Uterine smooth muscle cell (primary cell): ENCODE data around the gene OBSL1. TPM values are rescaled to one million over a fixed set of nuclear protein-coding genes. Genes with fewer than 3 reads are reported as not detected.

Source experiments
- total RNA-seq: library from RNA; depleted of rRNA; stranded (reverse); fragments of >200 nt; gene quantifications from 2 replicates; pipeline ENCODE4 v1.2.3, GENCODE V29; 2014

Gene OBSL1
- 47.6 and 70.9 TPM in 2 replicates for total RNA-seq

DNA sequence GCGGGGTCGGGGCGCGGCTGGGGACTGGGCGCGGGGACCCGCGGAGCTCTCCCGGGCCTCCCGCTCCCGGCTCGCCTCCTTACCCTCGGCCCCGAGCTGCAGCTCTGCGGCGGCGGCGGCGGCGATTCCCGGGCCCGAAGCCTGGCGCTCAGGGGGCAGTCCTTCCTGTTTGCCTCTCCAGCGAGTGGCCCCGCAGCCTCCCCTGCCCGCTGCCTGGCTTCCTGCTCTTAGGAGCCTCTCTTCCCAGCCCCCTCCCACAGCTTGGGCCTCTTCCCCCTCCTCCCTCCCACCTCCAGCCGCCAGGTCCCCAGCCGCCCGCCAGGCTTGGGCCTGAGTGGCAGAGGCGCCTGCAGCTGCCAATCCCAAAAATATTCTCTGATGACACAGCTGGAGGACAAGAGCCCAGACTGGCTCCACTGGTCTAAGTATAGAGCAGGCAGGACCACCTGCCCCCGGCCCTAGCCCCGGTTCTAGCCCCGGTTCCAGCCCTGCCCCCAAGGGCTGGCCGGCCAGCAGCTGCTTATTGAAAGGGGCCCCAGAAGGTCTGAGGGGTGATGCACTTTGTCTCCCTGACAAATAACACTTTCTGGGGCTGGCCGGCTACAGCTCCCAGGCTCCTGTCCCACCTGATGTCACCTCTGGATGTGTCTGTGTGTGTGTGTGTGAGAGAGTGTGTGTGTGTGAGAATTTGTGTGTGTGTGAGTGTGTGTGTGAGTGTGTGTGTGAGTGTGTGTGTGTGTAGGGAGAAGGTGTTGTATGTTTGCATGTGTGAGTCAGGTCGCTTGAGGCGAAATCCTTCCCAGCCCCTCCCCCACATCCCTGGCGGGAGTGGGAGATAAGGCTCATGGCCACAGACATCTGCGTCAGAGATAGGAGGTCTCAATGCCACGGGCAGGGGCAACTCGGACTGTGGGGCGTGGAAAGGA, at the start of gene OBSL1:
Gene OBSL1 (minus strand): TSS at position 229 of the 926 bp plus-strand sequence. CDS start 307 bp downstream, outside the sequence.

DNA sequence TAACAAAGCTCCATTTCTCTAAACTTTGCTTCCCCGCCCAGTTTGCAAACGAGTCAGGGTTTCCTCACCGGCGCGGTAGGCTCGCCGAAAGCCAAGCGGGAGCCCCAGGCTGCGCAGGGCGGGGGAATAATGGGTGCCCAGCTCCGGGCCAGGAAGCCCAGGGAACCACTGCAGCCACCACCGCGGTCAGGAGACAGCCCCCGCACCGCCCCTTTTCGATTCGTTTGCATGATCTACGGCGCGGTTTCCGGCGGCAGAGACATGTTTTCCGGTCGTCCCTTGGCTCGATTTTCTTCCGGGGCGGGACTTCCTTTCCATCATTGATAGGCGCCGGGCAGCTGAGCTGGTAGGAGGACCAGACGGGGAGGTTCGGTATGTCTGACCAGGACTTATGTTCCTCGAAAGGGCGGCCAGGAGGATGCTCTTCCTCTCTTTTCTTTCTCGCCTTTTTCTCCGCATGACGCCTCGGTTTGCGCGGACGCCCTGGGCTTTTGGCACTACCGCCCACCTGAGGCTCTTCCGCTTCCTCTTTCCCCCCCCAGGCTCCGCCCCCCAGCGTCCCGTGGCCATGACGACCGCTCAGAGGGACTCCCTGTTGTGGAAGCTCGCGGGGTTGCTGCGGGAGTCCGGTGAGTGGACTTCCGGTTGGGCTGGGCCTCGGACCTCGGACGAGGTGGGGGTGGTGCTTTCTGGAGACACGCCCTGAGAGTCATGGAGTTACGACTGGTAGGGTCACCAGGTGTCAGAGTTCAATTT, 26.4 kb upstream of the OBSL1 start, which contains the start of gene STK11IP:
Gene STK11IP (plus strand): TSS at position 306 of the 756 bp plus-strand sequence. CDS start 263 bp downstream, at position 569.

DNA sequence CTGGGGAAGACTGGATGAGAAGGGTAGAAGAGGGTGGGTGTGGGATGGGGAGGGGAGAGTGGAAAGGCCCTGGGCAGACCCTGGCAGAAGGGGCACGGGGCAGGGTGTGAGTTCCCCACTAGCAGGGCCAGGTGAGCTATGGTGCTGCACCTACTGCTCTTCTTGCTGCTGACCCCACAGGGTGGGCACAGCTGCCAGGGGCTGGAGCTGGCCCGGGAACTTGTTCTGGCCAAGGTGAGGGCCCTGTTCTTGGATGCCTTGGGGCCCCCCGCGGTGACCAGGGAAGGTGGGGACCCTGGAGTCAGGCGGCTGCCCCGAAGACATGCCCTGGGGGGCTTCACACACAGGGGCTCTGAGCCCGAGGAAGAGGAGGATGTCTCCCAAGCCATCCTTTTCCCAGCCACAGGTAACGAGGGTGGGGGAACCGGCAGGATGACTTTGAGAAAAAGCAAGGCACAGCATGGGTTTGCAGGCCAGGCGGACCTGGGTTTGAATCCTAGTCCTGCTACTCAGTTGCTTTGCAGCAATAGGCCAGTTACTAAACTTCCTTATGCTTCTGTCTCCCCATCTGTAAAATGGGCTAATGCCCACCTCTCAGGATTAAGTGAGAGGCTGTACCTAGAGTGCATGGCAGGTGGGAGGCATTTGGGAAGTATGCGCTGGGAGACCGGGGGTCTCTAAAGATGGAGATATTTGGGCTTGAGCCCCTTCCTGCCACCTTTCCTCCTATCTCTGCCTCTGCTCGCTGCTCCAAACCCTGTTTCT, 1.1 kb upstream of the OBSL1 start, which contains the start of gene INHA:
Gene INHA (plus strand): TSS at position 74 of the 765 bp plus-strand sequence. CDS start 65 bp downstream, at position 139.

DNA sequence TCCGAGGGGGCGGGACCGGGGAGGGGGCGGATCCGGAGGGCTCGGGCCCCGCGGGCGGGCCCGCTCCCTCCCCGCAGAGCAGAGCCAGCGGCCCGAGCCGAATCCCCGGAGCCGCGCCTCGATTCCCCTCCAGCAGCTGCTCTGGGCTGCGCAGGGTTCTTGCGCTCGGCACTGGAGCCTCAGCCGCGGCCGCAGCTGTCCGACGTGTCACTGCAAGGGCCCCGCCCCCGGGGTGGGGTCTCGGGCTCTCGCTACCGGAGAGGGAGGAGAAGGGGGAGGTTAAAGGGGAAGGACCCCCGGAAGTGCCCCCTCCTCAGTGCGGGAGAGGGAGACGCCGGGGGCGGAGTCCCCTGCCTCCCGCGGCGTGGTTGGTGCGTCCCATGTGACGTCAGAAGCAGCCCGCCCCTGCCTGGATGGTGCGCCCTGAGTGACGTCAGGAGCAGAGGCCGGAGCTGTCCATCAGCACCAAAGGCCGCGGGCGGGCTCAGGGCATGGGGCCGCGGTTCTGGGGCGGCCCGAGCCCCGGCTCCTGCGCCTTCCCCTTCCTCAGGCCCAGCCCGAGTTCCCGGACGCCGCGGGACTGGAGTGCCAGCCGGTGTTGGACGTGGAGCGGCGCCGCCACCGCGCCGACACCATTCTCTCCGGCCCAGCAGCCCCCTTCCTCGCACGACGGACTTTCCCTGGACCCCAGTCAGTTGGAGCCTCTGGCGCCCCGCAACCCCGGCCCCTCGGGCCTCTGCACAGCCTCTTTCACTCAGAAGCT, 27.6 kb downstream of the OBSL1 start, which contains the start of the genes CHPF and TMEM198:
Gene CHPF (minus strand): TSS at position 214 of the 763 bp plus-strand sequence. CDS start 271 bp downstream, outside the sequence.
Gene TMEM198 (plus strand): TSS at position 433 of the 763 bp plus-strand sequence. CDS start 700 bp downstream, outside the sequence.

DNA sequence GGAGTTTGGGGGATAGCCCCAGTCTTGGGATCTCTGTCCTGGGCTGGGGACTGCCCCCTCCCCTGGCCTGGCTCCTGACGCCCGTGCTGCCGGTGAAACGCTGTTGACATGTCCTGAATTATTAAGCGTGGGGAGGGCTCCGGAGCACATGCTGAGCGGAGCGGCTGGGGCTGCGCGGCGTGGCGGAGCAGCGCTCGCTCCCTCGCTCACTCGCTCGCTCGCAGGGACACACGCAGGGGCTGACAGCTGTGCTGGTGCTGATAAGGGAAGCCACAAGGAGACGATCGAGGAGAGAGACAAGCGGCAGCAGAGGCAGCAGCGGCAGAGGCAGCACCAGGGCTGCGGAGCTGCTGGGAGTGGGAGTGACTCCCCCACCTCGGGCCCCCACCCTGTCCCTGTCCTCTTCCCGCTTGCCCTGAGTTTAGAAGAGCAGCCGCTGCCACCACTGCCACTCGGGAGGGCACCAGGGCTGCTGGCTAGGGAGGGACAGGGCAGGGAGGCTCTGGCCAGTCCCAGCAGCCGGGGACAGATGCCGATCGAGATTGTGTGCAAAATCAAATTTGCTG, 57.1 kb downstream of the OBSL1 start, which contains the start of gene ASIC4:
Gene ASIC4 (plus strand): TSS at position 287 of the 566 bp plus-strand sequence. CDS start 243 bp downstream, at position 530.

Other genes starting within 250 kb of the OBSL1 start
- gene RESP18, start 238.8 kb downstream of the OBSL1 start, total RNA-seq, result not detected in 2 replicates
- gene DNPEP, start 183.6 kb downstream of the OBSL1 start, total RNA-seq, result 80.4 and 85.0 TPM in 2 replicates
- gene DES, start 153.2 kb downstream of the OBSL1 start, total RNA-seq, result 284 and 858 TPM in 2 replicates
- 38.8 and 60.6 TPM in 2 replicates for gene SPEG, start 136.7 kb downstream of the OBSL1 start, total RNA-seq
- 67.4 and 70.6 TPM in 2 replicates for gene GMPPA, start 72.6 kb downstream of the OBSL1 start, total RNA-seq
- gene ASIC4, start 57.1 kb downstream of the OBSL1 start, total RNA-seq, result 0.25 and 0.55 TPM in 2 replicates
- 187 and 327 TPM in 2 replicates for gene CHPF, start 27.7 kb downstream of the OBSL1 start, total RNA-seq
- gene TMEM198, start 27.5 kb downstream of the OBSL1 start, total RNA-seq, result 0.77 and 1.9 TPM in 2 replicates
- gene INHA, start 771 bp upstream of the OBSL1 start, total RNA-seq, result 0.11 and 0.50 TPM in 2 replicates
- gene STK11IP, start 26.3 kb upstream of the OBSL1 start, total RNA-seq, result 17.9 and 18.6 TPM in 2 replicates
- gene SLC4A3, start 56.1 kb upstream of the OBSL1 start, total RNA-seq, result 4.3 and 9.5 TPM in 2 replicates